Hepatocyte (in vitro differentiated cells): ENCODE measurements around the gene SLC5A7. TPM values are rescaled to one million over a fixed set of nuclear protein-coding genes. Genes with fewer than 3 reads are reported as not detected.

Experiments
- DNase-seq: peaks from one replicate; pipeline ENCODE4 v3.0.0-alpha.2; 2016; ENCODE audit warnings: low spot score
- H2AFZ ChIP-seq: fragments of 200-600 bp; sonication (generic); 2 replicates; pipeline ENCODE4 v1.6.0; 2016; ENCODE audit warnings: antibody characterized with exemption, mild to moderate bottlenecking
- H3K27ac ChIP-seq: fragments of 200-600 bp; sonication (generic); 2 replicates; pipeline ENCODE4 v1.5.1; 2016; ENCODE audit warnings: mild to moderate bottlenecking
- H3K27me3 ChIP-seq: fragments of 200-600 bp; sonication (generic); 2 replicates; pipeline ENCODE4 v1.6.1; 2016
- H3K36me3 ChIP-seq: fragments of 200-600 bp; sonication (generic); replicated peaks from 2 replicates; pipeline ENCODE4 v1.5.1; 2016; ENCODE audit warnings: low read depth; ENCODE audit not compliant: insufficient read depth
- H3K4me1 ChIP-seq: fragments of 200-600 bp; sonication (generic); 2 replicates; pipeline ENCODE4 v1.5.1; 2016; ENCODE audit warnings: mild to moderate bottlenecking, moderate library complexity; ENCODE audit not compliant: insufficient read depth
- H3K4me2 ChIP-seq: fragments of 200-600 bp; sonication (generic); 2 replicates; pipeline ENCODE4 v1.6.0; 2016
- H3K4me3 ChIP-seq: fragments of 200-600 bp; sonication (generic); 2 replicates; pipeline ENCODE4 v1.5.1; 2016; ENCODE audit warnings: mild to moderate bottlenecking
- H3K79me2 ChIP-seq: fragments of 200-600 bp; sonication (generic); 2 replicates; pipeline ENCODE4 v1.6.0; 2017; ENCODE audit warnings: mild to moderate bottlenecking
- H3K9me2 ChIP-seq: fragments of 200-600 bp; sonication (generic); replicated peaks from 2 replicates; pipeline ENCODE4 v1.6.0; 2017; ENCODE audit warnings: mild to moderate bottlenecking; ENCODE audit not compliant: insufficient read depth
- H3K9me3 ChIP-seq: fragments of 200-600 bp; sonication (generic); 2 replicates; pipeline ENCODE4 v1.5.1; 2016; ENCODE audit warnings: low read depth, mild to moderate bottlenecking
- H4K20me1 ChIP-seq: fragments of 200-600 bp; sonication (generic); 2 replicates; pipeline ENCODE4 v1.6.0; 2016; ENCODE audit warnings: mild to moderate bottlenecking; ENCODE audit not compliant: insufficient read depth, poor library complexity, severe bottlenecking
- EZH2 ChIP-seq: fragments of 200-600 bp; sonication (generic); IDR thresholded peaks from 2 replicates; pipeline ENCODE4 v1.6.1; 2016; ENCODE audit warnings: antibody characterized with exemption, mild to moderate bottlenecking, borderline replicate concordance
- EZH2phosphoT487 ChIP-seq: fragments of 200-600 bp; sonication (generic); IDR thresholded peaks from one replicate; pipeline ENCODE4 v1.6.1; 2018; ENCODE audit warnings: antibody characterized with exemption, mild to moderate bottlenecking, low read depth, moderate library complexity; ENCODE audit not compliant: unreplicated experiment, severe bottlenecking
- WGBS: methylation state at CpG from one replicate; pipeline ENCODE4 v1.1.6; 2016; ENCODE audit warnings: low lambda C conversion rate; ENCODE audit errors: missing lambda C conversion rate; 5-methylcytosine and 5-hydroxymethylcytosine counted together
- polyA plus RNA-seq: library from polyadenylated mRNA; unstranded; fragments of >200 nt; fragmentation: Nextera tagmentation; extraction: Ambion mirVana; gene quantifications from 2 replicates; pipeline ENCODE4 v1.2.1, GENCODE V29; 2016
- total RNA-seq: library from RNA; depleted of rRNA; stranded (reverse); fragments of >200 nt; gene quantifications from 2 replicates; pipeline ENCODE4 v1.2.3, GENCODE V29; 2014
- TF ChIP-seq, protein P1 (sequence below): fragments of 200-600 bp; sonication (generic); IDR thresholded peaks from 2 replicates; pipeline ENCODE4 v1.5.1; 2016; ENCODE audit warnings: antibody characterized with exemption, mild to moderate bottlenecking; ENCODE audit not compliant: poor library complexity

The SLC5A7 gene
- total and polyA plus RNA-seq, 2 experiments from 2014 or later: 0.03 TPM; not detected in 1

DNA sequence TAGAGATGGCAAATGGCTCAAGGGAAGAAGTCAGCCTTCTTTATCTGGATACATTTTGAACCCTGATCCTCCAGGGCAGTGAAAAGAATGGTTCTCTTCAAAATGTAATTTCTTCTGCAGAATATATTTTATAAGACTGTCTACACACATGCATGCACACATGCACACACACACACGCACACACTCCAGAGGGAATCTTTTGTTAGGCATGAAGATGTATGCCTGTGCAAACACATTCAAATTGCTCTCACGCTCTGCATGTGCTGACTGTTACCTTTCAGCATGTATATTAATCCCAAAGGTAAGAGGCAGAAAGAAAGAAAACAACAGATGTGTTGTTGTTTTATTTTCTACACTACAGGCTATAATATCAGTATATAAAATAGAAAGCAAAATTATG, 43.2 kb downstream of the SLC5A7 start:
- no peak for DNase-seq
- Histone ChIP-seq H3K36me3 (no peaks in the 10 kb centered on the region), H3K4me2 (no peak overlapping the region), H3K27ac (no peak overlapping the region), H2AFZ (no peak overlapping the region), H4K20me1 (no peaks in the 10 kb centered on the region), H3K4me3 (no peak overlapping the region), H3K9me2 (no peaks in the 10 kb centered on the region), H3K9me3 (no peaks in the 10 kb centered on the region), H3K79me2 (no peaks in the 10 kb centered on the region), H3K27me3 (no peaks in the 10 kb centered on the region), H3K4me1 (no peaks in the 10 kb centered on the region)
- TF ChIP-seq EZH2phosphoT487 (no peak), EZH2 (no peak)
- TF ChIP-seq, protein P1, sequence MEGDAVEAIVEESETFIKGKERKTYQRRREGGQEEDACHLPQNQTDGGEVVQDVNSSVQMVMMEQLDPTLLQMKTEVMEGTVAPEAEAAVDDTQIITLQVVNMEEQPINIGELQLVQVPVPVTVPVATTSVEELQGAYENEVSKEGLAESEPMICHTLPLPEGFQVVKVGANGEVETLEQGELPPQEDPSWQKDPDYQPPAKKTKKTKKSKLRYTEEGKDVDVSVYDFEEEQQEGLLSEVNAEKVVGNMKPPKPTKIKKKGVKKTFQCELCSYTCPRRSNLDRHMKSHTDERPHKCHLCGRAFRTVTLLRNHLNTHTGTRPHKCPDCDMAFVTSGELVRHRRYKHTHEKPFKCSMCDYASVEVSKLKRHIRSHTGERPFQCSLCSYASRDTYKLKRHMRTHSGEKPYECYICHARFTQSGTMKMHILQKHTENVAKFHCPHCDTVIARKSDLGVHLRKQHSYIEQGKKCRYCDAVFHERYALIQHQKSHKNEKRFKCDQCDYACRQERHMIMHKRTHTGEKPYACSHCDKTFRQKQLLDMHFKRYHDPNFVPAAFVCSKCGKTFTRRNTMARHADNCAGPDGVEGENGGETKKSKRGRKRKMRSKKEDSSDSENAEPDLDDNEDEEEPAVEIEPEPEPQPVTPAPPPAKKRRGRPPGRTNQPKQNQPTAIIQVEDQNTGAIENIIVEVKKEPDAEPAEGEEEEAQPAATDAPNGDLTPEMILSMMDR: no peak
- WGBS: 97% methylated on average over 2 of the region's 2 CpGs

- Histone ChIP-seq H3K36me3 (no peaks in the 10 kb centered on the region), H2AFZ (no peak overlapping the region), H3K9me3 (no peaks in the 10 kb centered on the region), H3K27me3 (no peaks in the 10 kb centered on the region), H3K27ac (no peak overlapping the region), H4K20me1 (no peaks in the 10 kb centered on the region), H3K4me3 (no peak overlapping the region), H3K4me1 (no peaks in the 10 kb centered on the region), H3K79me2 (no peaks in the 10 kb centered on the region), H3K4me2 (no peak overlapping the region), H3K9me2 (no peaks in the 10 kb centered on the region)
- 63% methylated on average over 2 of the region's 2 CpGs for WGBS
- no peak for DNase-seq
- TF ChIP-seq EZH2 (no peak), EZH2phosphoT487 (no peak)
- TF ChIP-seq, protein P1: no peak
These were observed 43.6 kb downstream of the SLC5A7 start for GRCh38 chr2:108029912-108030311.

GRCh38 chr2:108031471-108031941, 45.2 kb downstream of the SLC5A7 start:
- Histone ChIP-seq H3K27me3 (no peaks in the 10 kb centered on the region), H3K27ac (no peak overlapping the region), H3K4me3 (no peak overlapping the region), H3K9me2 (no peaks in the 10 kb centered on the region), H3K36me3 (no peaks in the 10 kb centered on the region), H3K4me2 (no peak overlapping the region), H3K4me1 (no peaks in the 10 kb centered on the region), H3K79me2 (no peaks in the 10 kb centered on the region), H2AFZ (no peak overlapping the region), H3K9me3 (no peaks in the 10 kb centered on the region), H4K20me1 (no peaks in the 10 kb centered on the region)
- WGBS: 97% methylated on average over 21 of the region's 23 CpGs
- DNase-seq: no peak
- TF ChIP-seq EZH2phosphoT487 (no peak), EZH2 (no peak)
- TF ChIP-seq, protein P1: no peak

GRCh38 chr2:108034843-108035242, 48.5 kb downstream of the SLC5A7 start:
- no peaks in the 10 kb centered on the region for H3K9me2 ChIP-seq
- H3K79me2 ChIP-seq: no peaks in the 10 kb centered on the region
- H3K4me2 ChIP-seq: no peak overlapping the region
- H3K9me3 ChIP-seq: no peaks in the 10 kb centered on the region
- H3K27me3 ChIP-seq: no peaks in the 10 kb centered on the region
- TF ChIP-seq, protein P1: peak; percentile 4
- TF ChIP-seq EZH2phosphoT487 (no peak), EZH2 (no peak)
- DNase-seq: no peak
- H2AFZ ChIP-seq: no peak overlapping the region
- no peak overlapping the region for H3K27ac ChIP-seq
- no peak overlapping the region for H3K4me3 ChIP-seq
- H3K36me3 ChIP-seq: no peaks in the 10 kb centered on the region
- H4K20me1 ChIP-seq: no peaks in the 10 kb centered on the region
- H3K4me1 ChIP-seq: no peaks in the 10 kb centered on the region
